BLaER1 treated with 17β-estradiol and CSF1 and Interleukin-3, amounts not matched to agents 10 nM and 100 nM (cell line): Measurements from ENCODE around the gene BLACAT1.

Source experiments
- H3K27ac ChIP-seq, 11 experiments: shearing (Covaris generic); formaldehyde crosslinking; 2 replicates each; pipeline ENCODE4 v1.8.1; 2022
- H3K27me3 ChIP-seq, 11 experiments: shearing (Covaris generic); formaldehyde crosslinking; 2 replicates each; pipeline ENCODE4 v1.8.1; 2022
- H3K36me3 ChIP-seq, 11 experiments: shearing (Covaris generic); formaldehyde crosslinking; 2 replicates each; pipeline ENCODE4 v1.8.1; 2022
- H3K4me1 ChIP-seq, 10 experiments: shearing (Covaris generic); formaldehyde crosslinking; 2 replicates each; pipeline ENCODE4 v1.8.1; 2022
- H3K4me2 ChIP-seq, 11 experiments: shearing (Covaris generic); formaldehyde crosslinking; 2 replicates each; pipeline ENCODE4 v1.8.1; 2022
- H3K4me3 ChIP-seq, 10 experiments: shearing (Covaris generic); formaldehyde crosslinking; 2 replicates each; pipeline ENCODE4 v1.8.1; 2022
- H3K9ac ChIP-seq, 11 experiments: shearing (Covaris generic); formaldehyde crosslinking; 2 replicates each; pipeline ENCODE4 v1.8.1; 2022
- H3K9me3 ChIP-seq, 11 experiments: shearing (Covaris generic); formaldehyde crosslinking; replicated peaks in 1 of 11; 2 replicates each; pipeline ENCODE4 v1.8.1; 2022
- H4K20me1 ChIP-seq, 11 experiments: shearing (Covaris generic); formaldehyde crosslinking; 2 replicates each; pipeline ENCODE4 v1.8.1; 2022
- Cebpa-rat ChIP-seq, 11 experiments: shearing (Covaris generic); IDR thresholded peaks; 2 replicates each; pipeline ENCODE4 v1.8.1; 2022

The BLACAT1 gene

GRCh38 chr1:205470131-205470530, 14.3 kb upstream of the BLACAT1 start:
- H3K36me3 ChIP-seq = no peaks in the 10 kb centered on the region
- H3K4me2 ChIP-seq = no peak overlapping the region
- H3K27me3 ChIP-seq = no peaks in the 10 kb centered on the region
- H3K9ac ChIP-seq = no peak overlapping the region
- H3K4me1 ChIP-seq = peaks cover 0 to 9% (median 6%) of the 10 kb centered on the region in 10 experiments; a peak in 8 of 20 replicates
- TF ChIP-seq Cebpa-rat (IDR thresholded peaks at IDR 0.05) = no peak
- H4K20me1 ChIP-seq = no peaks in the 10 kb centered on the region
- H3K9me3 ChIP-seq = peaks cover 8 to 14% (median 12%) of the 10 kb centered on the region in 11 experiments
- no peak overlapping the region for H3K4me3 ChIP-seq
- H3K27ac ChIP-seq = no peak overlapping the region

GRCh38 chr1:205466595-205467220, 10.9 kb upstream of the BLACAT1 start:
- Histone ChIP-seq H3K4me3 (no peak overlapping the region), H3K36me3 (no peaks in the 10 kb centered on the region), H3K9ac (no peak overlapping the region), H4K20me1 (no peaks in the 10 kb centered on the region; a peak in 1 of 22 replicates), H3K9me3 (no peaks in the 10 kb centered on the region), H3K4me2 (no peak overlapping the region), H3K27ac (no peak overlapping the region), H3K27me3 (peaks cover 0 to 8% (median 0%) of the 10 kb centered on the region in 11 experiments; a peak in 5 of 22 replicates), H3K4me1 (no peaks in the 10 kb centered on the region)
- no peak for TF ChIP-seq Cebpa-rat (IDR thresholded peaks at IDR 0.05)

- no peak for TF ChIP-seq Cebpa-rat (IDR thresholded peaks at IDR 0.05)
- no peaks in the 10 kb centered on the region; a peak in 2 of 22 replicates for H4K20me1 ChIP-seq
- peaks cover 0 to 20% (median 3%) of the 10 kb centered on the region in 11 experiments; a peak in 11 of 22 replicates for H3K27me3 ChIP-seq
Measured at GRCh38 chr1:205465392-205465791, 9.5 kb upstream of the BLACAT1 start.

DNA sequence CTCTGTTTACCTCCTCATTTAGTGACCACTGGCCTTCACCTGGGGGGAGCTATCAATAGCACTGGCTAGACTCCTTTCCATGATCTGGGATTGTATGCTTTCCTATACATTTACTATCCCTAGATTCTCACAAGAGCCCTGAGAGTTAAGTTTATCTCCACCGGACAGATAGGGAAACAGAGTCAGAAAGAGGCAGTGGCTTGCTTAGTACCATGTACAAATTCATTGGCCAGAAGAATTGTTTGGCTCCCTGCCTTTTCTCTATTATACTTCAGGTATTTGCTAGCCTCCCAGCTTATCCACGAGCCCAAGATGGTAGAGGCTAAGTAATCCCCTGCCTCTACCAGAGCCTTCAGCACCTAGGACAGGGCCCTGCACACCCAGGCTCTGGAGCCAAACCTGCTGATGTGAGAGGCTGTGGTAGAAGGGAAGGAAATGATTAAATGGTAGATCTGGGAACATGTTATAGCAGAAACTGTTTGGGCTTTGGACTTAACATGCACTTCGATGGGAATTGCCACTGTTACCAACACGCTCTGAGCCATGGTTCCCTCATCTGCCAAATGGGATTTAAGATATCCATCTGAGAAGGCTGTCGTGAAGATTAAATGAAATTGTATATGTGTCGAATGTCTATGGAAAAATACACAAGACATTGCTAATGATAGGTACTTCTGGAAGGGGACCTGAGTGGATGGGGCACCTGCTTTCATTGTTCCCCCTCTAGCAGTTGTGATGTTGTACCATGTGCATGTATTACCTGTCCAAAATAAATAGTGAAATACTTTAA, 3.1 kb upstream of the BLACAT1 start:
- Histone ChIP-seq H3K9ac (no peak overlapping the region), H3K4me1 (peaks cover 0 to 4% (median 0%) of the 10 kb centered on the region in 10 experiments; a peak in 1 of 20 replicates), H3K4me3 (no peak overlapping the region), H3K36me3 (no peaks in the 10 kb centered on the region), H3K9me3 (peaks cover 0 to 7% (median 0%) of the 10 kb centered on the region in 11 experiments; a peak in 1 of 22 replicates), H4K20me1 (peaks cover 0 to 22% (median 16%) of the 10 kb centered on the region in 11 experiments; a peak in 11 of 22 replicates), H3K27me3 (peaks cover 57 to 84% (median 67%) of the 10 kb centered on the region in 11 experiments), H3K4me2 (no peak overlapping the region), H3K27ac (no peak overlapping the region)
- no peak for TF ChIP-seq Cebpa-rat (IDR thresholded peaks at IDR 0.05)

More at GRCh38 chr1:205465392-205465791, 9.5 kb upstream of the BLACAT1 start:
- H3K9ac ChIP-seq = no peak overlapping the region
- H3K4me3 ChIP-seq = no peak overlapping the region
- H3K4me1 ChIP-seq = no peaks in the 10 kb centered on the region
- H3K9me3 ChIP-seq = no peaks in the 10 kb centered on the region
- no peak overlapping the region for H3K4me2 ChIP-seq
- H3K27ac ChIP-seq = no peak overlapping the region
- no peaks in the 10 kb centered on the region for H3K36me3 ChIP-seq

- Histone ChIP-seq H3K4me3 (0 out of 20 replicates have a peak overlapping the region, but pooled peaks of 1 of the 10 experiments have one; percentile 31), H3K4me1 (peaks cover 0 to 4% (median 0%) of the 10 kb centered on the region in 10 experiments; a peak in 1 of 20 replicates), H3K27me3 (peaks cover 76 to 95% (median 85%) of the 10 kb centered on the region in 11 experiments), H3K9me3 (peaks cover 0 to 7% (median 0%) of the 10 kb centered on the region in 11 experiments; a peak in 1 of 22 replicates), H3K27ac (no peak overlapping the region), H3K9ac (no peak overlapping the region), H4K20me1 (peaks cover 0 to 37% (median 16%) of the 10 kb centered on the region in 11 experiments; a peak in 12 of 22 replicates), H3K4me2 (peak overlapping the region in 10 of 11 experiments; percentile 10 to 52 (median 24); a peak in 13 of 22 replicates), H3K36me3 (no peaks in the 10 kb centered on the region)
- TF ChIP-seq Cebpa-rat (IDR thresholded peaks at IDR 0.05) = no peak
Measured at GRCh38 chr1:205456868-205457745, 1.3 kb upstream of the BLACAT1 start.

DNA sequence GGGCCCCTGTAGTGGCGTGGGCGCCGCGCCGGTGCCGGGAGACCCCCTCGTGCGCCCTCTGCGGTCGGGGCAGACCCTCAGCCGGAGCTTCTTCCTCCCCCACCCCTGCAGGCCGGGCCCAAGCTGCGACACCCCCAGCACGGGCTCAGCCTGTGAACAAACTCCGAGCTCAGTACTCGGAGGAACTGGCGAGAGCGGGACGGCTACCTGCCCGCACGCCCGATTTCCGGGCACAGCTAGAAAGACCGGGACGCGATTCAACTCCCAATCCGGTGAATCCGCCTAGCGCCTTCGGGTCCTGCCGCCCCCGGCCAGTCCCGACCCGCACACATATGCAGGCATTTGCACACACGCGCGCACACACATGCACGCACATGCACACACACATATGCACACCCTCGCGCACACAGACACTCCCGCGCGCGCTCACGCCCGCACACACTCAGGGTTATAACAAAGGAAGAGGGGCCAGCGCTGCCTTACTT, 580 bp upstream of the BLACAT1 start:
- no peaks in the 10 kb centered on the region for H3K36me3 ChIP-seq
- no peak overlapping the region for H3K4me3 ChIP-seq
- peaks cover 0 to 40% (median 16%) of the 10 kb centered on the region in 11 experiments; a peak in 12 of 22 replicates for H4K20me1 ChIP-seq
- peaks cover 80 to 99% (median 92%) of the 10 kb centered on the region in 11 experiments for H3K27me3 ChIP-seq
- no peak overlapping the region for H3K27ac ChIP-seq
- no peak overlapping the region for H3K9ac ChIP-seq
- H3K9me3 ChIP-seq = peaks cover 0 to 7% (median 0%) of the 10 kb centered on the region in 11 experiments; a peak in 1 of 22 replicates
- peak overlapping the region in 9 of 11 experiments; percentile 10 to 52 (median 25); a peak in 11 of 22 replicates for H3K4me2 ChIP-seq
- no peak for TF ChIP-seq Cebpa-rat (IDR thresholded peaks at IDR 0.05)
- H3K4me1 ChIP-seq = peaks cover 0 to 4% (median 0%) of the 10 kb centered on the region in 10 experiments; a peak in 1 of 20 replicates

GRCh38 chr1:205454903-205455335, 926 bp downstream of the BLACAT1 start:
- peaks cover 0 to 40% (median 16%) of the 10 kb centered on the region in 11 experiments; a peak in 12 of 22 replicates for H4K20me1 ChIP-seq
- H3K9me3 ChIP-seq = peaks cover 0 to 7% (median 0%) of the 10 kb centered on the region in 11 experiments; a peak in 1 of 22 replicates
- peaks cover 0 to 9% (median 5%) of the 10 kb centered on the region in 10 experiments; a peak in 8 of 20 replicates for H3K4me1 ChIP-seq
- H3K9ac ChIP-seq = no peak overlapping the region
- no peak overlapping the region for H3K27ac ChIP-seq
- H3K4me2 ChIP-seq = no peak overlapping the region
- H3K27me3 ChIP-seq = peaks cover 75 to 96% (median 92%) of the 10 kb centered on the region in 11 experiments
- no peaks in the 10 kb centered on the region for H3K36me3 ChIP-seq
- H3K4me3 ChIP-seq = no peak overlapping the region
- no peak for TF ChIP-seq Cebpa-rat (IDR thresholded peaks at IDR 0.05)

DNA sequence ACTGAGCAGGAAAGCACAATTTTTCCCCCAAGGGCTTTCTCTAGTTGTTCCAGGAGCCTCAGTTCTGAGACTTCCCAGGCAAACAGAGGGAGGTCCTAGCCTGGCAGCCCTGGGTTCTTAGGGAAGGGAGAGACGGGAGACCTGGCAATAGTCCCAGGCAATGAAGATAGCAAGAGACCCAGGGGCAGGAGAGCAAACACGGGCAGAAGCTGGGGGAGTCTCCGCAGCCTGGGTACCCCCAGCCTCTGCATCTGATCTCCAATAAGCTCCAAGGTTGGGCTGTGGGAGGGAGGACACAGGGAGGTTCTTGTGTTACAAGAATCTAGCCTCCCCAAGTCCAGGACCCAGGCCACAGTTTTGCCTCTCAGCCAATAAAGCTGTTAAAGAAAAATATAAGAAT, 2.4 kb downstream of the BLACAT1 start:
- Histone ChIP-seq H4K20me1 (peaks cover 0 to 40% (median 16%) of the 10 kb centered on the region in 11 experiments; a peak in 12 of 22 replicates), H3K4me2 (no peak overlapping the region), H3K27me3 (peaks cover 67 to 82% (median 80%) of the 10 kb centered on the region in 11 experiments), H3K36me3 (no peaks in the 10 kb centered on the region), H3K4me3 (no peak overlapping the region), H3K9ac (no peak overlapping the region), H3K27ac (no peak overlapping the region), H3K4me1 (peaks cover 9 to 21% (median 17%) of the 10 kb centered on the region in 10 experiments), H3K9me3 (peaks cover 0 to 7% (median 0%) of the 10 kb centered on the region in 11 experiments; a peak in 1 of 22 replicates)
- no peak for TF ChIP-seq Cebpa-rat (IDR thresholded peaks at IDR 0.05)
